ENCODE measurements around the gene HPCA.

DNA sequence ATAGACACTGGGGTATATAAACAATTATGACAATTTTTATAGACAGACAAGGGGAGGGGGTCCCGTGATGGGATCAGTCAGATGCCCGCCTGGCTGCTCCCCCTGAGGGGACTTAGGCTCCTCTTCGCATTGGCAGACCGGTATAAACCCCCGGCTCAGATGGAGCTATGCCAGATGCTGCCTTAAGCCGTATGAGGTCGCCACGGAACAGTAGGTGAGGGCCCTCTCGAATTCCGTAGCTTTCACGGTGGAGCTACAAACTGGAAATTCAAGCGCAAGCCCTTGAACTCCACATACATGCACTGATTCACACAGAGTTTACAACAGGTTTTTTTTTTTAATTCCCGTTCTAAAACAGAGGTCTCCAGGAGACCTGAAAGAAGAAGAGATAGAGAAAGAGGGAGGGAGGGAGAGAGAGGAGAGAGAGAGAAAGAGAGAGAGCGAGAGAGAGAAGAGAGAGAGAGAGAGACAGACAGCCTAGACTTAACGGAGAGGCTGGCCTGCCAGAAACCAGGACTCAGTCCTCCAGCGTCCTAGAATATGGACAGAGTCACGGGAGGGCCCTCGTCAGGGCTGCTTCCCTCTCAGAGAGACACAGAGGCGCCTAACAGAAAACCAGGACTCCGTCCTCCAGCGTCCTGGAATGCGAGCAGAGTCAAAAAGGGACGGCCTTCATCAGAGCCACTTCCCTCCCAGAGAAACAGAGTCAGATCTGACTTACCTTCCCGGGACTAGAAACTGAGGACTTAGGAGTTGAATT is 39.3 kb downstream of the HPCA start:
- TF ChIP-seq EZH2 (IDR thresholded peaks at IDR 0.05; ENCODE audit: insufficient read depth, poor library complexity, severe bottlenecking) (no peak), EZH2phosphoT487 (IDR thresholded peaks at IDR 0.05; ENCODE audit: insufficient read depth, low read depth) (no peak)

Data from GM23248 (cell line).